IMR-90 (cell line): ENCODE results near the gene NUDCD3.

Experiments used
- CTCF ChIP-seq: conservative IDR thresholded peaks from 2 replicates; pipeline ENCODE4 v1.5.1; 2012; ENCODE audit warnings: mild to moderate bottlenecking, low read depth, low read length, improper control_type of control experiment
- FOS ChIP-seq: fragments of 150-350 bp; IDR thresholded peaks from 2 replicates; pipeline ENCODE4 v1.6.1; 2016; ENCODE audit warnings: low read depth, low read length
- MAZ ChIP-seq: IDR thresholded peaks from 2 replicates; pipeline ENCODE4 v1.6.1; 2012; ENCODE audit warnings: low read depth, mild to moderate bottlenecking, low read length, improper control_type of control experiment, moderate library complexity, borderline replicate concordance
- POLR2A ChIP-seq: IDR thresholded peaks from 2 replicates; pipeline ENCODE4 v1.6.1; 2012; ENCODE audit warnings: mild to moderate bottlenecking, low read depth, low read length
- TF ChIP-seq, protein P1 (sequence below): fragments of 150-350 bp; IDR thresholded peaks from 2 replicates; pipeline ENCODE4 v1.6.1; 2016; ENCODE audit warnings: low read depth, mild to moderate bottlenecking, low read length, moderate library complexity, borderline replicate concordance

GRCh38 chr7:44520574-44520973 lies 30.1 kb upstream of the NUDCD3 start:
- no peak for TF ChIP-seq CTCF
- TF ChIP-seq MAZ = no peak
- TF ChIP-seq POLR2A = no peak
- TF ChIP-seq, protein P1, sequence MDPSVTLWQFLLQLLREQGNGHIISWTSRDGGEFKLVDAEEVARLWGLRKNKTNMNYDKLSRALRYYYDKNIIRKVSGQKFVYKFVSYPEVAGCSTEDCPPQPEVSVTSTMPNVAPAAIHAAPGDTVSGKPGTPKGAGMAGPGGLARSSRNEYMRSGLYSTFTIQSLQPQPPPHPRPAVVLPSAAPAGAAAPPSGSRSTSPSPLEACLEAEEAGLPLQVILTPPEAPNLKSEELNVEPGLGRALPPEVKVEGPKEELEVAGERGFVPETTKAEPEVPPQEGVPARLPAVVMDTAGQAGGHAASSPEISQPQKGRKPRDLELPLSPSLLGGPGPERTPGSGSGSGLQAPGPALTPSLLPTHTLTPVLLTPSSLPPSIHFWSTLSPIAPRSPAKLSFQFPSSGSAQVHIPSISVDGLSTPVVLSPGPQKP = no peak
- TF ChIP-seq FOS = no peak
